Lower lobe of right lung (tissue), 2 donors: ENCODE results near the gene CRYZL1. TPM values are rescaled to one million over a fixed set of nuclear protein-coding genes. Genes with fewer than 3 reads are reported as not detected.

Source experiments
- ATAC-seq, 2 donors: fragments of 200-7000 bp; cut with Tn5 transposase; one replicate each; pipeline ENCODE4 v1.9.1; 2020 to 2022; ENCODE audit warnings: mild to moderate bottlenecking in 2 of 2, moderate library complexity in 2 of 2
- DNase-seq: peaks from one replicate; pipeline ENCODE4 v3.0.0-alpha.2; 2020
- H3K27ac ChIP-seq: fragments of 200-600 bp; one replicate; pipeline ENCODE4 v1.8.0; 2022
- H3K27me3 ChIP-seq: fragments of 200-600 bp; one replicate; pipeline ENCODE4 v1.8.0; 2022; ENCODE audit warnings: low read depth
- H3K36me3 ChIP-seq: fragments of 200-600 bp; one replicate; pipeline ENCODE4 v1.8.0; 2022; ENCODE audit warnings: mild to moderate bottlenecking
- H3K4me1 ChIP-seq: fragments of 200-600 bp; one replicate; pipeline ENCODE4 v1.8.0; 2022
- H3K4me3 ChIP-seq: fragments of 200-600 bp; one replicate; pipeline ENCODE4 v1.8.0; 2022; ENCODE audit warnings: mild to moderate bottlenecking
- H3K9me3 ChIP-seq: fragments of 200-600 bp; one replicate; pipeline ENCODE4 v1.8.0; 2022
- intact Hi-C: fragments of 100-400 bp; cut with DNase I; formaldehyde crosslinking; loops from one replicate; pipeline ENCODE4 v1.11.0; 2022
- total RNA-seq: library from RNA; stranded (reverse); fragmentation: NEBNext Ultra II Directional; extraction: Animal tissue kit (Norgen Biotek cat#: 25700); gene quantifications from one replicate; pipeline ENCODE4 v1.2.1, GENCODE V29; 2021
- TF ChIP-seq, protein P1 (sequence below): fragments of 200-600 bp; IDR thresholded peaks from one replicate; pipeline ENCODE4 v1.8.0; 2022; ENCODE audit warnings: antibody characterized with exemption, mild to moderate bottlenecking
- donor health status: DM: no; HTN: yes; CAD: no; lungs with severe emphysema.

CRYZL1 gene
- total RNA-seq, 1 donor from 2014 or later: 29.4 TPM

DNA sequence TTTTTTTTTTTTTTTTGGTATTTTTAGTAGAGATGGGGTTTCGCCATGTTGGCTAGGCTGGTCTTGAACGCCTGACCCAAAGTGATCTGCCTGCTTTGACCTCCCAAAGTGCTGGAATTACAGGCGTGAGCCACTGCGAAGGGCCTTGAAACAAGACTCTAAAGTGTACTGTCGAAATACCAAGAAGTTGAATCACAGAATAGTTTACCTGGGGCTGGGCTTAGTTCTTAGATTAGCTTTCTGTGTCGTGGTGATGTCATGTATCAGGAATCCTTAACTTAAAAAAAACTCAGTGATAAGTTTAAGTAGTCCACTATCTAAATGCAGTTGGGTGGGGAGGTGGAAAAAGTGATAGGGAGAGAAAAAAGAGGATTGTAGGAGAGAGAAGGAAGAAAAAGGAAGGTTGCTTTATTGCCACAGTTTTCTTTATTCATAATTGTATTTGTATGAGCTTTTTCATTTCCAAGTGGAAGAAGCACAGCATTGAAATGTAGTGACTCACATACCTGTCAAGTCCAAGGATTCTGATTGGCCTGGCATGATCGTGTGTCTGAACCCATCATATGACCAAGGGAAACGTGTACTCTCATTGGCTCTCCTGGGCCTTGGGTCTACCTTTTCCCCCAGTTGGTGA lies 14.2 kb upstream of the CRYZL1 start:
- Histone ChIP-seq H3K4me1 (peaks cover 42% of the 10 kb centered on the region), H3K9me3 (no peaks in the 10 kb centered on the region), H3K27ac (peak overlapping the region; percentile 54), H3K27me3 (no peaks in the 10 kb centered on the region), H3K4me3 (no peak overlapping the region), H3K36me3 (no peaks in the 10 kb centered on the region)
- ATAC-seq (peak; percentile 89 to 96), DNase-seq (no peak)
- TF ChIP-seq, protein P1, sequence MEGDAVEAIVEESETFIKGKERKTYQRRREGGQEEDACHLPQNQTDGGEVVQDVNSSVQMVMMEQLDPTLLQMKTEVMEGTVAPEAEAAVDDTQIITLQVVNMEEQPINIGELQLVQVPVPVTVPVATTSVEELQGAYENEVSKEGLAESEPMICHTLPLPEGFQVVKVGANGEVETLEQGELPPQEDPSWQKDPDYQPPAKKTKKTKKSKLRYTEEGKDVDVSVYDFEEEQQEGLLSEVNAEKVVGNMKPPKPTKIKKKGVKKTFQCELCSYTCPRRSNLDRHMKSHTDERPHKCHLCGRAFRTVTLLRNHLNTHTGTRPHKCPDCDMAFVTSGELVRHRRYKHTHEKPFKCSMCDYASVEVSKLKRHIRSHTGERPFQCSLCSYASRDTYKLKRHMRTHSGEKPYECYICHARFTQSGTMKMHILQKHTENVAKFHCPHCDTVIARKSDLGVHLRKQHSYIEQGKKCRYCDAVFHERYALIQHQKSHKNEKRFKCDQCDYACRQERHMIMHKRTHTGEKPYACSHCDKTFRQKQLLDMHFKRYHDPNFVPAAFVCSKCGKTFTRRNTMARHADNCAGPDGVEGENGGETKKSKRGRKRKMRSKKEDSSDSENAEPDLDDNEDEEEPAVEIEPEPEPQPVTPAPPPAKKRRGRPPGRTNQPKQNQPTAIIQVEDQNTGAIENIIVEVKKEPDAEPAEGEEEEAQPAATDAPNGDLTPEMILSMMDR: no peak
- intact Hi-C loops: no loop called here

DNA sequence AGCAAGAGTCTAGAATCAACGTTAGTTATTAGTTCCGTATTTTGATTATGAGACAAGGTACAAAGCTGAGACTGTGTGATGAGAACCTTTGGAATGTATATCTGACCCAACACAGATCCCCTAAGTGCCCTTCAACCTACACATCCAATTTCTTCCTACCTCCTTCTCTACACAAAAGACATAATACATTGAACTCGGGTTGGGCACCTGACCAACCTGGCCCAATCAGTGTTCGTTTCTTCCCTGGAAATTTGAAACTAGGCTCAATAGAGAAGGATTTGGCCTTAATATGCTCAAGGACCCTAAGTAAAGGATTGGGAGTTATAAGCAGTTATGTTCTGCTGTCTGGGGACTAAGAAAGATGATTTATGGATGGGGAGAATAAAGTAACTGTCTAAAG lies 12.9 kb upstream of the CRYZL1 start:
- intact Hi-C loops: no loop called here
- Histone ChIP-seq H3K27ac (no peak overlapping the region), H3K36me3 (no peaks in the 10 kb centered on the region), H3K4me1 (peaks cover 43% of the 10 kb centered on the region), H3K4me3 (no peak overlapping the region), H3K9me3 (no peaks in the 10 kb centered on the region), H3K27me3 (no peaks in the 10 kb centered on the region)
- ATAC-seq: no peak
- no peak for DNase-seq
- TF ChIP-seq, protein P1: no peak

DNA sequence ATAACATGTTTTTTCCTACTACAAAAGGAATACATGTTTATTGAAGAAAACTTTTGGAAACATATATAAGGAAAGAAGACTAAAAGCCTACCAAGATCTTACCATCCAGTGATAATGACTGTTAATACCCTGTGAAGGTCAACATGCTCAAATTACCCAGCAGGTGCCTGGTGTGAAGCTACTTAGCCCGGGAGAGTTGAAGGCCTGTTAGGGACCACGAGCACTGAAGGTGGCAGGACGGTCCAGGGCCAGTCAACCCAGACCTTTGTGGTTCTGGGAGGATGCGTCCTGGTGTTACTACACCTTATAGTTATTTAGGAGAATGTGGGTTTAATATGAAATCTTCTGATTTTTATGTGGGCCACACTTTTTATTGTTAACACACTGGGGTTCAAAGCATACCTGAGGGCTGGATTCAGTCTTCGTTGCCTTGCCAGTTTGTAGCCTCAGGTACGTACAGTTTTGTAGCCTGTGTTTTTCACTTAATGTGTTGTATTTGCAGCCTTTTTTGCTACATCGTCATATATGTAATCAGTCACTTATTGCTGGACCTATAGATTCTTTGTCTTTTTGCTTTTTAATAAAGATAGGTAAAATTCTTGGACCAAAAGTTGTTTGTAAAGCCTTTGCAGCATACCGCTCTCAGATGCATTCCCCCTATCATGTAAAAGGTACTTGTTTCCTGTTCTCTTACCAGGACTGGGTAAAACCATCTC lies 10.6 kb upstream of the CRYZL1 start:
- Histone ChIP-seq H3K4me1 (peaks cover 33% of the 10 kb centered on the region), H3K9me3 (no peaks in the 10 kb centered on the region), H3K27me3 (no peaks in the 10 kb centered on the region), H3K27ac (no peak overlapping the region), H3K4me3 (no peak overlapping the region), H3K36me3 (no peaks in the 10 kb centered on the region)
- DNase-seq (no peak), ATAC-seq (no peak)
- intact Hi-C loops: no loop called here
- TF ChIP-seq, protein P1: no peak

DNA sequence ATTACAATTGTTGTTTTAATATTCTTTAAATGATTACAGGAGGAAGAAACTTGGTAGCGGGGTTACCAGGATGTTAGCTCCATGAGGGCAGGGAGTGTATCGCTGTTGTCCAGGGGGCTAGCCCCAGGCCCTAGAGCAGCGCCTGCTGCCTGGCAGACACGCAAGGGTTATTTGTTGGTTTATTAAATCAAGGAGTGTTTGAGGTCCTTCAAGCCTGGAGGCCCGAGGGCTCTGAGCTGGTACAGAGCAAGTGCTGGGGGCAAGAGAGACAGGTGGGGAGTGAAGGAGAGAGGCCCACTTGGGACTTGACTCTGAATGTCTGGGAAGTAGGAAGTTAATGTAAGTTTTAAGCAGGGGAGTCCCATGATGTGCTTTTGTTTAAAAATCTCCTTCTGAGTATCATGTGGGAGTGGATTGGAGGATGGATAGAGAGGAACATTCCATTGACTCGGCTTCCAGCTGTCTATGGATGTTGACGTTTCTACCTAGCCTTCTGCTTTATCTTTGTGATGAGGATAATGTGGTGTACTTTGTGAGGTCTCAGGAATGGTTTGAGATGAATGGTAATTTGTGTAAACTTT lies 9.5 kb upstream of the CRYZL1 start:
- intact Hi-C loops: no loop called here
- no peak overlapping the region for H3K27ac ChIP-seq
- H3K27me3 ChIP-seq: no peaks in the 10 kb centered on the region
- ATAC-seq (no peak), DNase-seq (no peak)
- H3K9me3 ChIP-seq: no peaks in the 10 kb centered on the region
- H3K36me3 ChIP-seq: no peaks in the 10 kb centered on the region
- peaks cover 23% of the 10 kb centered on the region for H3K4me1 ChIP-seq
- H3K4me3 ChIP-seq: no peak overlapping the region
- TF ChIP-seq, protein P1: no peak

DNA sequence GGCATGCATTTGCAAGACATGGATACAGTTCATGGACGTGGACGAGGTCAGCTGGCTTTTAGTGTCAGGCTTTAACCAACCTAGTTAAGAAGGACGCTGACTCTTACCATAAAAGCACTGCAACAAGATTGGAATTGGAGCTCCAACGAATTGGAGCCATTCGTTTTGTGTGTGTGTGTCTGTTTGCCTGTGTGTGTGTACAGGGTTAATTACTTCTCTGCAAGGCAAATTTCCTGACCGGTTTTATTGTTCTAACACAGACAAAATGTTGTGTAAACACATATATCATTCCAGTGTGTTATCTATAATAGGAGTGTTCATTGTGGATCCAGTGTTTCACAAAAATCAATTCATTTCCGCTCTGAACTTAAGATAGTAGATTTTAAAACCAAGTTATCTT lies 8.7 kb upstream of the CRYZL1 start:
- no peaks in the 10 kb centered on the region for H3K27me3 ChIP-seq
- DNase-seq (no peak), ATAC-seq (no peak)
- no peak overlapping the region for H3K4me3 ChIP-seq
- H3K4me1 ChIP-seq: peaks cover 16% of the 10 kb centered on the region
- no peaks in the 10 kb centered on the region for H3K36me3 ChIP-seq
- no peaks in the 10 kb centered on the region for H3K9me3 ChIP-seq
- TF ChIP-seq, protein P1: no peak
- H3K27ac ChIP-seq: no peak overlapping the region
- intact Hi-C loops: no loop called here
